Vagina (tissue), 2 donors: ENCODE results near the gene SCYGR1. TPM values are rescaled to one million over a fixed set of nuclear protein-coding genes. Genes with fewer than 3 reads are reported as not detected.
"Not testable (repeated sequence)": the region's sequence is repeated elsewhere in the genome, so short reads cannot be mapped to it uniquely, and the experiment has no call there.

Source experiments
- DNase-seq, 2 donors: peaks; one replicate each; pipeline ENCODE4 v3.0.0-alpha.2; 2017; ENCODE audit errors: extremely low spot score in 2 of 2
- H3K27ac ChIP-seq: fragments of 200-600 bp; sonication (generic); one replicate; pipeline ENCODE4 v1.5.1; 2019
- H3K27me3 ChIP-seq: fragments of 200-600 bp; sonication (generic); one replicate; pipeline ENCODE4 v1.5.1; 2019
- H3K36me3 ChIP-seq, 2 donors: fragments of 200-600 bp; sonication (generic); one replicate each; pipeline ENCODE4 v1.5.1; 2017 to 2019
- H3K4me1 ChIP-seq: fragments of 200-600 bp; sonication (generic); one replicate; pipeline ENCODE4 v1.5.1; 2019
- H3K4me3 ChIP-seq, 2 donors: fragments of 200-600 bp; sonication (generic); 1 replicate in 1 of 2; 2 replicates in 1 of 2; pipeline ENCODE4 v1.5.1; 2016 to 2019
- H3K9me3 ChIP-seq: fragments of 200-600 bp; sonication (generic); one replicate; pipeline ENCODE4 v1.5.1; 2019
- POLR2A ChIP-seq, 2 donors: fragments of 450-650 bp; IDR thresholded peaks; one replicate each; pipeline ENCODE4 v1.6.1; 2017; ENCODE audit warnings: antibody characterized with exemption in 2 of 2, mild to moderate bottlenecking in 2 of 2, moderate library complexity in 2 of 2
- POLR2AphosphoS5 ChIP-seq, 2 donors: sonication (generic); formaldehyde crosslinking; IDR thresholded peaks; one replicate each; pipeline ENCODE4 v1.9.0; 2017; ENCODE audit warnings: antibody characterized with exemption in 2 of 2, mild to moderate bottlenecking in 2 of 2, low read depth in 1 of 2; ENCODE audit not compliant: insufficient read depth in 1 of 2
- intact Hi-C: fragments of 100-400 bp; cut with DNase I; formaldehyde crosslinking; loops from one replicate; pipeline ENCODE4 v1.15.1; 2023
- total RNA-seq: library from RNA; depleted of rRNA; stranded (reverse); fragments of >200 nt; gene quantifications from one replicate; pipeline ENCODE4 v1.2.3, GENCODE V29; 2016
- TF ChIP-seq, protein P1 (sequence below), 3 experiments: fragments of 450-650 bp in 2 of 3; fragments of 200-600 bp in 1 of 3; sonication (generic) in 1 of 3; IDR thresholded peaks; one replicate each; pipeline ENCODE4 v1.5.1; 2017 to 2019; ENCODE audit warnings: antibody characterized with exemption in 3 of 3, mild to moderate bottlenecking in 2 of 3, moderate library complexity in 2 of 3

SCYGR1 gene
- total RNA-seq, 1 donor from 2014 or later: not detected

DNA sequence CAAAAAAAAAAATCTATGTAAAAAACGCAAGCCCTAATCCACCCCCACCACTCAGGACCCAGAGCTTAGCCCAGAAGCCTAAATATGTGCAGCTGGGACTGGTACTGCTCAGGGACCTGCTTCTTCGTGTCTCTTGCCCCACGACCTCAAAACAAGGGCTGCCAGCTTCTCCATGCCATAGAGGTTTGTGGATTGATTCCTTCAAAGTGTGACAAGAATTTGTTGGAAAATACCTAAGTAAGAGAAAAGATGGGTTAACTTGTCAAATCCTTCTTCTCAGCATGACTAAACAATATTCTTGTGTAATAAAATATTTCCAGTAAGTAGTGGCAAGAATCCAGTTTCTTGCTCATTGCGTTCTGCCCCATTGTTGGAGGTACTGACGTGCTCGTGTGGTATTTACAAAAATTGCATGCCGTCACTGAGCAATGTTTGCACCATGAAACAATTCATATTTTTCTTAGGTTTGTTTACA is 825 bp upstream of the SCYGR1 start:
- H3K9me3 ChIP-seq: no peaks in the 10 kb centered on the region
- intact Hi-C loops: no loop called here
- no peak for DNase-seq
- H3K4me1 ChIP-seq: no peaks in the 10 kb centered on the region
- TF ChIP-seq POLR2AphosphoS5 (IDR thresholded peaks at IDR 0.05; ENCODE audit: insufficient read depth in 1 of 2, low read depth in 1 of 2) (no peak), POLR2A (IDR thresholded peaks at IDR 0.05) (no peak)
- TF ChIP-seq, protein P1, sequence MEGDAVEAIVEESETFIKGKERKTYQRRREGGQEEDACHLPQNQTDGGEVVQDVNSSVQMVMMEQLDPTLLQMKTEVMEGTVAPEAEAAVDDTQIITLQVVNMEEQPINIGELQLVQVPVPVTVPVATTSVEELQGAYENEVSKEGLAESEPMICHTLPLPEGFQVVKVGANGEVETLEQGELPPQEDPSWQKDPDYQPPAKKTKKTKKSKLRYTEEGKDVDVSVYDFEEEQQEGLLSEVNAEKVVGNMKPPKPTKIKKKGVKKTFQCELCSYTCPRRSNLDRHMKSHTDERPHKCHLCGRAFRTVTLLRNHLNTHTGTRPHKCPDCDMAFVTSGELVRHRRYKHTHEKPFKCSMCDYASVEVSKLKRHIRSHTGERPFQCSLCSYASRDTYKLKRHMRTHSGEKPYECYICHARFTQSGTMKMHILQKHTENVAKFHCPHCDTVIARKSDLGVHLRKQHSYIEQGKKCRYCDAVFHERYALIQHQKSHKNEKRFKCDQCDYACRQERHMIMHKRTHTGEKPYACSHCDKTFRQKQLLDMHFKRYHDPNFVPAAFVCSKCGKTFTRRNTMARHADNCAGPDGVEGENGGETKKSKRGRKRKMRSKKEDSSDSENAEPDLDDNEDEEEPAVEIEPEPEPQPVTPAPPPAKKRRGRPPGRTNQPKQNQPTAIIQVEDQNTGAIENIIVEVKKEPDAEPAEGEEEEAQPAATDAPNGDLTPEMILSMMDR (IDR thresholded peaks at IDR 0.05): no peak
- H3K27me3 ChIP-seq: no peaks in the 10 kb centered on the region
- H3K4me3 ChIP-seq: no peak overlapping the region
- H3K27ac ChIP-seq: no peak overlapping the region
- H3K36me3 ChIP-seq: no peaks in the 10 kb centered on the region

DNA sequence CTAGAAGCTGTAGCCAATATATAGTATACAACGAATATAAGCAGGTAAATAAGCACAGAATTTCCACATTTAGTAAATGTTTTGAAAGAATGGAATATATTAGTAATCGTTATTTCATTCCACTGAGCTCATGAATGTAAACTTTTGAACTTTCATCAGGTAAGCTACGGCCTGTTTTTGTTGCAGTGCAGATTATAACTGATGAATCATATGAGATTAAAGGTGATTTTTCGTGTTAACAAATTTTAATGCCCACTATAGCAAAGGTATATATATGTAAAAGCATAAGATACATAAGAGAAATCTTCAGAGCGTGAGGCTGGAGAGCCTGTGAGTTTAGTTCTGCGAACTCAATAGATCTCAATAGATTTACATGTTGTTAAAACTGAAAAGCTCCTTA is 1.1 kb downstream of the SCYGR1 start:
- DNase-seq: no peak
- no peak for TF ChIP-seq POLR2A (IDR thresholded peaks at IDR 0.05)
- TF ChIP-seq POLR2AphosphoS5 (IDR thresholded peaks at IDR 0.05; ENCODE audit: insufficient read depth in 1 of 2, low read depth in 1 of 2): peak in 1 of 2 donors; percentile 7
- no peaks in the 10 kb centered on the region for H3K4me1 ChIP-seq
- H3K9me3 ChIP-seq: no peaks in the 10 kb centered on the region
- H3K4me3 ChIP-seq: no peak overlapping the region
- intact Hi-C loops: no loop called here
- H3K27me3 ChIP-seq: no peaks in the 10 kb centered on the region
- H3K27ac ChIP-seq: no peak overlapping the region
- H3K36me3 ChIP-seq: no peaks in the 10 kb centered on the region

DNA sequence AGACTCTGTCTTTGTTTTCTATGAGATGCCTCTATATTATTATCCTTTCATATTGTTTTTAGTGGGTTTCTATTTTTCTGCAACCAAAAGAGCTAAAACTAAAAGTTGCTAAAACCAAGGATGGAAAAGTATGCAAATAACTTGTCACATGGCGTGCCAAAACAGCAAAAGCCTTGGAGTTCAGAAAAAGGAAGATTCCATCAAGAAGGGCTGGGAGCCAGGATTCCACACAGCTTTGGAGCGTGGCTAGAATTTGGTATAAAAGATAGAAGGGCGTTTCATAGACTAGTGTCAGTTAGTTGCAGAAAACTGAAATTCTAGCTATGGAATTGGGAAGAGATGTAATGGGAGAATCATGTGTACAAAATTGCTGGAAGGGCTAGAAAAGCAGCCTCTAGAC is 4.1 kb downstream of the SCYGR1 start:
- H3K4me3 ChIP-seq: no peak overlapping the region
- TF ChIP-seq POLR2A (IDR thresholded peaks at IDR 0.05): no peak
- TF ChIP-seq, protein P1 (IDR thresholded peaks at IDR 0.05): no peak
- TF ChIP-seq POLR2AphosphoS5 (IDR thresholded peaks at IDR 0.05; ENCODE audit: insufficient read depth in 1 of 2, low read depth in 1 of 2): no peak
- intact Hi-C loops: no loop called here
- no peak for DNase-seq
- H3K9me3 ChIP-seq: no peaks in the 10 kb centered on the region
- H3K4me1 ChIP-seq: no peaks in the 10 kb centered on the region
- H3K27ac ChIP-seq: no peak overlapping the region
- no peaks in the 10 kb centered on the region for H3K27me3 ChIP-seq
- no peaks in the 10 kb centered on the region for H3K36me3 ChIP-seq

DNA sequence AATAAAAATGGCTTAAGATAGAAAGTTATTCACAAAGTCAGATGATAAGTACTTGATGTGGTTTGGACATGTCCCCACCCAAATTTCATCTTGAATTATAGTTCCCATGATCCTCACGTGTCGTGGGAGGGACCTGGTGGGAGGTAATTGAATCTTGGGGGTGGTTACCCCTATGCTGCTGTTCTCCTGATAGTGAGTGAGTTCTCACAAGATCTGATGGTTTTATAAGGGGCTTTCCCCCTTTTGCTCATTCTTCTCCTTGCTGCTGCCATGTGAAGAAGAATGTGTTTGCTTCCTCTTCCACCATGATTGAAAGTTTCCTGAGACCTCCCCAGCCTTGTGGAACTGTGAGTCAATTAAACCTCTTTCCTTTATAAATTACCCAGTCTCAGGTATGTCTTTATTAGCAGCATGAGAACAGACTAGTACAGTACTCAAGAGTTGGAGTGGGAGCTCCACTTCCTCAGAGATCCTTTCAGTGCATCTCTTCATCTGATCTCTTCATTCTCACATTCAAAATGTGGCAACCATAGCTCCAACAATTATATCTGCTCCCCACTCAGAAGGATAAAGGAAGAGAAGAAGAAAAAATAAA is 5.4 kb downstream of the SCYGR1 start:
- H3K27ac ChIP-seq, DNase-seq, intact Hi-C loops, H3K4me1 ChIP-seq, H3K4me3 ChIP-seq, H3K9me3 ChIP-seq, H3K36me3 ChIP-seq, H3K27me3 ChIP-seq: not testable (repeated sequence)

- Histone ChIP-seq H3K27me3 (no peaks in the 10 kb centered on the region), H3K27ac (no peak within 1 kb of the TSS), H3K4me1 (no peaks in the 10 kb centered on the region), H3K4me3 (no peak within 1 kb of the TSS), H3K36me3 (no peaks in the 10 kb centered on the region), H3K9me3 (no peaks in the 10 kb centered on the region)
- intact Hi-C loops: no loop called here
- no peak for TF ChIP-seq POLR2A (IDR thresholded peaks at IDR 0.05)
- no peak for TF ChIP-seq POLR2AphosphoS5 (IDR thresholded peaks at IDR 0.05; ENCODE audit: insufficient read depth in 1 of 2, low read depth in 1 of 2)
- TF ChIP-seq, protein P1 (IDR thresholded peaks at IDR 0.05): no peak
- no peak for DNase-seq
Measured at GRCh38 chr2:227379095-227379494, 8.7 kb downstream of the SCYGR1 start, which contains the start of gene TM4SF20. TSS of gene TM4SF20 (minus strand) at chr2:227379306. CDS start at chr2:227379268, 38 bp downstream.

DNA sequence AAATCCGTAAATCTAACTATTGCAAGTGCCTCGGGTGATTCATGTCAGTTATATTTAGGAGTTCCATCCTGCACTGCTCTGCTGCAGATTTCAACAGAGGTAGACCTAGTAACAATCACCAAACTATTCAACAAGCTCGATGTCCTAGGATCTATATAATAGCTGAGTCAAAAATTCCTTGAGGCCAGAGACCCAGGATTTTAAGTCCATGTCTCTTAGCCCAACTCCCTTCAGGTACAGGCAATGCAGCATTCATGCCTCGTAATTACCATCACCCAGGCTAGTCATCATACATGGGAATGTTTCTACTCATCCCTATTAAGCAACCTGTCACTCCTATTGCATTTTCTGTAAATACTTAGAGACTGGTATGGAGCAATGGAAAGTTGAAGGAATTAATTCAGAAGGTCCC is 9.4 kb downstream of the SCYGR1 start:
- no peaks in the 10 kb centered on the region for H3K27me3 ChIP-seq
- no peak for DNase-seq
- TF ChIP-seq POLR2AphosphoS5 (IDR thresholded peaks at IDR 0.05; ENCODE audit: insufficient read depth in 1 of 2, low read depth in 1 of 2): no peak
- TF ChIP-seq, protein P1 (IDR thresholded peaks at IDR 0.05): no peak
- no peak for TF ChIP-seq POLR2A (IDR thresholded peaks at IDR 0.05)
- H3K9me3 ChIP-seq: no peaks in the 10 kb centered on the region
- no peaks in the 10 kb centered on the region for H3K4me1 ChIP-seq
- H3K4me3 ChIP-seq: no peak overlapping the region
- no peaks in the 10 kb centered on the region for H3K36me3 ChIP-seq
- intact Hi-C loops: no loop called here
- no peak overlapping the region for H3K27ac ChIP-seq
